ENCODE data around the gene SELL.
"Not testable (repeated sequence)": the region's sequence is repeated elsewhere in the genome, so short reads cannot be mapped to it uniquely, and the experiment has no call there.

SELL gene

DNA sequence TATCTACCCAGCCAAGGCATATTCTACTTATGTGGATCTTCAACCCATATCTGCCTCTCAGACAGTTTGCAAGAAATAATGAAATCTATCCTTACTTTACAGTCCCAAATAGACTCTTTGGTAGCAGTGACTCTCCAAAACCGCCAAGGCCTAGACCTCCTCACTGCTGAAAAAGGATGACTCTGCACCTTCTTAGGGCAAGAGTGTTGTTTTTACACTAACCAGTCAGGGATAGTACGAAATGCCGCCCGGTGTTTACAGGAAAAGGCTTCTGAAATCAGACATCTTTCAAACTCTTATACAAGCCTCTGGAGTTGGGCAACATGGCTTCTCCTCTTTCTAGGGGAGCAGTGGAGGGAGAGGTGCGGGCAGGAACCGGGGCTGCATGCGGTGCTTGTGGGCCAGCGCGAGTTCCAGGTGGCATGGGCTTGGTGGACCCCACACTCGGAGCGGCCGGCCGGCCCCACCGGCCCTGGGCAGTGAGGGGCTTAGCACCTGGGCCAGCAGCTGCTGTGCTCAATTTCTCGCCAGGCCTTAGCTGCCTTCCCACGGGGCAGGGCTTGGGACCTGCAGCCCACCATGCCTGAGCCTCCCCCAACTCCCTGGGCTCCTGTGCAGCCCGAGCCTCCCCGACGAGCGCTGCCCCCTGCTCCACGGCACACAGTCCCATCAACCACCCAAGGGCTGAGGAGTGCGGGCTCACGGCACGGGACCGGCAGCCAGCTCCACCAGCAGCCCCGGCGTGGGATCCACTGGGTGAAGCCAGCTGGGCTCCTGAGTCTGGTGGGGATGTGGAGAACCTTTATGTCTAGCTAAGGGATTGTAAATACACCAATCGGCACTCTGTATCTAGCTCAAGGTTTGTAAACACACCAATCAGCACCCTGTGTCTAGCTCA, 43.5 kb downstream of the SELL start:
- DNase-seq (ENCODE audit: low spot score), result not testable (repeated sequence)

- not testable (repeated sequence) for DNase-seq (ENCODE audit: low spot score)
These were observed 44.2 kb downstream of the SELL start for GRCh38 chr1:169667227-169667639.

DNA sequence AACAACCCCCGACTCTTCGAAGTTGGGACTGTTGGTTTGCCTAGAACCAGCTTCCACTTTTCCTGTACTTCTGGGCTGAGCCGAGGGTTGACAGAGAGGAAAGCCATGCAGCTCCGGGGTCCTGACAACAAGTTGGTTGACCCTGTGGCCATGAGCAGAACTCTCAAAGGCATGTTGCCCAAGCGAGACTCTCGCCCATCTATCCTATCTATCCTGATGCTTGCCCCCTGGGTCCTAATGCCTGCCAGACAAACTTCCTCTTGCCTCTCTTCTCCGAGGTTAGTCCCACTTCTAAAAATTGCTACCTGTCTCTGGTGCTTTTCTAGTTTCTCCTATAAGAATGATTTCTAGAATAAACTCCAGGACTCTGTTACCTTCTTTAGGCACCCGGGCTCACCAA, 48.7 kb downstream of the SELL start:
- not testable (repeated sequence) for DNase-seq (ENCODE audit: low spot score)

- not testable (repeated sequence) for DNase-seq (ENCODE audit: low spot score)
These were observed 50.4 kb downstream of the SELL start for GRCh38 chr1:169661066-169661465.

GRCh38 chr1:169658777-169659176, 52.6 kb downstream of the SELL start:
- DNase-seq (ENCODE audit: low spot score), result not testable (repeated sequence)

- DNase-seq (ENCODE audit: low spot score), result no peak
These were observed 57.5 kb downstream of the SELL start for GRCh38 chr1:169653873-169654272.

GRCh38 chr1:169651035-169651434, 60.4 kb downstream of the SELL start:
- no peak for DNase-seq (ENCODE audit: low spot score)

- no peak for DNase-seq (ENCODE audit: low spot score)
These were observed 60.9 kb downstream of the SELL start for GRCh38 chr1:169650551-169650950.

GRCh38 chr1:169648709-169649108, 62.7 kb downstream of the SELL start:
- DNase-seq (ENCODE audit: low spot score), result no peak

- no peak for DNase-seq (ENCODE audit: low spot score)
These were observed 63.2 kb downstream of the SELL start for GRCh38 chr1:169648187-169648586.

GRCh38 chr1:169647512-169647911, 63.9 kb downstream of the SELL start:
- no peak for DNase-seq (ENCODE audit: low spot score)

DNA sequence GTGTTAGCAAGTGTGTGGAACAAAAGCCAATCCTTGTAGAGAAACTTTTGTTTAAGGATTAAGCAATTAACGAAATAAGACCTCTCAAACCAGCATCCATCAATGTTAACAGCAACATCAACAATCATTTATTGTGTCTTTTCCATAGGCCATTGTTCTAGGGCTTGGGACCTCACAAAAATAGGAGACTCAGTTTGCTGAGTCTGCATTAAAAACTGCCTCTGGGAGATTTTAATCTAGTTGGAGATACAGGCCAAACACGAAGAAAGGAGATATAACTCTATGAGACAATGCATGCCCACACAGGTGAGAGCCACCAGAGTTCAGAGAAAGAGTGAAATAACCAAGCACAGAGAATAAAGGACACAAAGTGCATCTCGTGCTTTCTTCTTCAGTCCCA, 67.1 kb downstream of the SELL start:
- DNase-seq (ENCODE audit: low spot score), result no peak

Data from ecto neural progenitor cell (in vitro differentiated cells).